Hematopoietic multipotent progenitor cell treated with erythropoietin and hydrocortisone succinate and interleukin-3 and kit ligand, for 4 days (in vitro differentiated cells): ENCODE data around the gene AHCTF1.

ENCODE experiments used
- DNase-seq: peaks from one replicate; pipeline ENCODE4 v3.0.0-alpha.2; 2015

AHCTF1 gene, protein sequence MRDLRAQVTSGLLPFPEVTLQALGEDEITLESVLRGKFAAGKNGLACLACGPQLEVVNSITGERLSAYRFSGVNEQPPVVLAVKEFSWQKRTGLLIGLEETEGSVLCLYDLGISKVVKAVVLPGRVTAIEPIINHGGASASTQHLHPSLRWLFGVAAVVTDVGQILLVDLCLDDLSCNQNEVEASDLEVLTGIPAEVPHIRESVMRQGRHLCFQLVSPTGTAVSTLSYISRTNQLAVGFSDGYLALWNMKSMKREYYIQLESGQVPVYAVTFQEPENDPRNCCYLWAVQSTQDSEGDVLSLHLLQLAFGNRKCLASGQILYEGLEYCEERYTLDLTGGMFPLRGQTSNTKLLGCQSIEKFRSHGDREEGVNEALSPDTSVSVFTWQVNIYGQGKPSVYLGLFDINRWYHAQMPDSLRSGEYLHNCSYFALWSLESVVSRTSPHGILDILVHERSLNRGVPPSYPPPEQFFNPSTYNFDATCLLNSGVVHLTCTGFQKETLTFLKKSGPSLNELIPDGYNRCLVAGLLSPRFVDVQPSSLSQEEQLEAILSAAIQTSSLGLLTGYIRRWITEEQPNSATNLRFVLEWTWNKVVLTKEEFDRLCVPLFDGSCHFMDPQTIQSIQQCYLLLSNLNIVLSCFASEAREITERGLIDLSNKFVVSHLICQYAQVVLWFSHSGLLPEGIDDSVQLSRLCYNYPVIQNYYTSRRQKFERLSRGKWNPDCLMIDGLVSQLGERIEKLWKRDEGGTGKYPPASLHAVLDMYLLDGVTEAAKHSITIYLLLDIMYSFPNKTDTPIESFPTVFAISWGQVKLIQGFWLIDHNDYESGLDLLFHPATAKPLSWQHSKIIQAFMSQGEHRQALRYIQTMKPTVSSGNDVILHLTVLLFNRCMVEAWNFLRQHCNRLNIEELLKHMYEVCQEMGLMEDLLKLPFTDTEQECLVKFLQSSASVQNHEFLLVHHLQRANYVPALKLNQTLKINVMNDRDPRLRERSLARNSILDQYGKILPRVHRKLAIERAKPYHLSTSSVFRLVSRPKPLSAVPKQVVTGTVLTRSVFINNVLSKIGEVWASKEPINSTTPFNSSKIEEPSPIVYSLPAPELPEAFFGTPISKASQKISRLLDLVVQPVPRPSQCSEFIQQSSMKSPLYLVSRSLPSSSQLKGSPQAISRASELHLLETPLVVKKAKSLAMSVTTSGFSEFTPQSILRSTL (N-terminal part only)

GRCh38 chr1:246931549-246932365, at the start of gene AHCTF1:
TSS of gene AHCTF1 (minus strand) at chr1:246931948. CDS start at chr1:246918370, 13,578 bp downstream.
- peak; percentile 99 for DNase-seq

DNA sequence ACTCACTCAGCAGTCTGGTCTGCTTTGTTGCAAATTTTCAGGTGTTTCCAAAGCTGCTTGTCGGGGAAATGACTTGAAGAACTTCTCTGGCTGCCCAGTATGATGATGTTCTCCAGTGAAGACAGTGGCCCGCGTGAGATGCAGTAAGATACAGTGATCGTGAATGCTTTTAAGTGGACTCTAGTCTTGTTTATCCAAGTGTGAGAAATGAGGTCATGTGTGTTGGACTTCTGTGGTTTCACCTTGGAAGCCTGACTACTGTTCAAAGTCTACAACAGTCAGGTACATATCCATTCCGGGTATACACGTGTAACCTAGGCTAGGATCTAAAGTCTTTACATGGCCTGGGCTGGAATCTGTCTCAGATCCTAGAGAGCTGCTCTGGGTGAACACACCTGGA, 47.0 kb upstream of the AHCTF1 start:
- no peak for DNase-seq

GRCh38 chr1:246978281-246978680, 46.5 kb upstream of the AHCTF1 start:
- DNase-seq = no peak

DNA sequence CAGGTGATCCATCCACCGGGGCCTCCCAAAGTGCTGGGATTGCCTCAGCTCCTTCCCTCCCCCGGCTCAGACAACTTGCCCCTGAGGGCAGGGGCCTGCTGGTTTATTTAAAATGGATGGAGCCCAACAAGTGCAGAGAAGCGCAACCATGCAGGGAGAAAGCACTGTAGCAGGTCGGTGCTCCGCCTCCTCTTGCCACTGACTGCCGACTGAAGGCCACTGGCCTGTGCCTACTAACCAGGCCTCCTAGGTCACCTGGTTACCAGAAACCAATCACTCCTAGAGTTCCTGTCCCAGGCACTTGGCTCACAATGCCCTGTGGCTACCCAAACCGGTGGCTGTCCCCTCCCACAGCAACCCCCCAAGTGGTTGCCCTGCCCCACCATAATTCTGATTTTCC, 40.2 kb upstream of the AHCTF1 start:
- DNase-seq = no peak

DNA sequence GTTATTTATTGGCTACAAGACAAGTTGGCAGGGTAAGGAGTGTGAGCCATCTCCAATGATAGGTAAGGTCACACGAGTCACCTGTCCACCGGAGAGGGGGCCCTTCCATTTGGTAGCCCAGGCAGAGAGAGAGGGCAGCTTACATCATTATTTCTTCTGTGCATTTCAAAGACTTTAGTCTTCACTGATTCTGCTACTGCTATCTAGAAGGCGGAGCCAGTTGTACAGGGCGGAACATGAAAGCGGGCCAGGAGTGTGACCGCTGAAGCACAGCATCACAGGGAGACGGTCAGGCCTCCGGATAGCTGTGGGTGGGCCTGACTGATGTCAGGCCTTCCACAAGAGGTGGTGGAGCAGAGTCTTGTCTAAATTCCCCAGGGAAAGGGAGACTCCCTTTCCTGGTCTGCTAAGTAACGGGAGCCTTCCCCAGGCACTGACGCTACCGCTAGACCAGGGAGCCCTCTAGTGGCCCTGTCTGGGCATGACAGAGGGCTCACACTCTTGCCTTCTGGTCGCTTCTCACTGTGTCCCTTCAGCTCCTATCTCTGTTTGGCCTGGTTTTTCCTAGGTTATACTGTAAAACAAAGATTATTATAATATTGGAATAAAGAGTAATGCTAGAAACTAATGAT, 39.5 kb upstream of the AHCTF1 start:
- DNase-seq = peak; percentile 71

GRCh38 chr1:246969621-246970020, 37.9 kb upstream of the AHCTF1 start:
- peak; percentile 24 for DNase-seq

DNA sequence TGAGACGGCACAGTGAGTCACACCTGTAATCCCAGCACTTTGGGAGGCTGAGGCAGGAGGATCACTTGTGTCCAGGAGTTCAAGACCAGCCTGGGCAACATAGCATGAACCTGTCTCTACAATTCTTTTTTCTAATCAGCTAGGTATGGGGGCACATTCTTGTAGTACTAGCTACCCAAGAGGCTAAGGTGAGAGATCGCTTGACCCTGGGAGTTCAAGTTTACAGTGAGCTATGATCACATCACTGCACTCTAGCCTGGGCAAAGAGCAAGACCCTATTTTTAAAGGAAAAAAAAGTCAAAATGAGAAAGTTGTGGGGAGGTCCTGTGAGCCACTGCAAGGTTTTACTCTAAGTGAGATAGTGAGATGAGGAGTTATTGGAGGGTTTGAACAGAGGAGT, 34.8 kb upstream of the AHCTF1 start:
- no peak for DNase-seq

DNA sequence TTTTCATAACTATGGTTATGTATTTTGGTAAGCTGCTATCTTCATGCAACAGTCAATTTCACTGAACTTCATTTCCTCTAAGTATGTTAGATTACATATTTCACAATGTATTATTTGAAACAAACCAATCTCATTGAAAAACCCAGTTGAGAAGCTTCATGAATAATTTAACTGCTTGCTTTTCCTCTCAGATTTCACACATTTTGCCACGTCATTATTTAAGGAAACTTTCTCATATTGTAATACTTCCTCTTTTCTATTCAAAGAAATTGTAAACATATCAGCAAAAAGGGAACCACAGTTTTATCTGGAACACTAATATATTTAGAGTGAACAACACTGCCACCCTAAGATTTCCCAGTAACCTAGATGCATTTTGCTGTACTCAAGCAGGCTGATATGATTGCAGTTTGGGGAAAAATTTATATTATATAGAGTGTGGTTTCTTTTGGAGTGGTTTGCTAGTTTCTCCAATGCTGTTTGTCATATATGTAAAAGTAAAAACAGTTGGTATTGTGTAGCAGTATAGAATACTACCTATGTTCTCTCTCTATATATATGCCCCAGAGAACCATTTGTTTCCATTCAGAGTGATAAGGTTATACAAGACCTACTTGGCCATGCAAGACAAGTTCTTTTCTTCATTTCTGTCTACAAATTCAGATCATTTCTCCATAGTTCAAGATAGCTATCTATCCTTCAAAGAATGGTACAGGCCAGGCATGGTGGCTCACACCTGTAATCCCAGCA, 28.4 kb upstream of the AHCTF1 start:
- peak; percentile 95 for DNase-seq

DNA sequence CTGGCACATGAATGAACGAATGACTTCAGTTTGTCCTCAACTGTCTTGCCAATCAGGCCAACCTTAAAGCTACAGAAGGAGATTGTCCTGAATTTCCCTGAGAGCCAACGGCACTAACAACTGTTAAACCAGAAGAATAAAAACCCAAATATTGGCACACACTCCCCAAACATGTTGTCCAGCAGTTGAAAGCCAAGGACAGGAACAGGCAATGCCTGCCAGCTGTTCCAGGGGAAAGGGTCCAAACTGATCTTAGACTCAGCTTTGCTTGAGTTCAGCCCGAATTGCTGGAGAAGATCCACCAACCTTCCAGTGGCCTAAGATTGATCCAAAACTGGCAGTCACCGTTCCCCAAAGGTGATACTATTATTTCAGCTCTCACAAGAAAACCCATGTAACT, 22.4 kb upstream of the AHCTF1 start:
- no peak for DNase-seq

DNA sequence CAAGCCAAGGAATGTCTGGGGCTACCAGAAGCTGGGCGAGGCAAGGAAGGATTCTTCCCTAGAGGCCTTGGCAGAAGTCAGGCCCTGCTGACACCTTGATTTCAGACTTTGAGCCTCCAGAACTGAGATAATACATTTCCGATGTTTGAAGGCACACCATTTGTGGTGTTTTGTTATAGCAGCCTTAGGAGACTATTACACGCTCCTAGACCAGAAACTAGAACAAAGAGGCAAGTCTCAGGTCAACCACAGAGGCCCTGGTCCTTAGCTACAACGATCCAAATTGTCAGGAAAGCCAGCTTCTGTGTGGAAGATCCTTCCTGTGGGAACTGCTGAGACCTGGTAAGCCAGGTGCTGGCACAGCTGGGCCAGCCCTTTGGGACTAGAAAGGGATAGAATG, 19.7 kb upstream of the AHCTF1 start:
- no peak for DNase-seq

GRCh38 chr1:246949956-246950355, 18.2 kb upstream of the AHCTF1 start:
- DNase-seq = no peak

DNA sequence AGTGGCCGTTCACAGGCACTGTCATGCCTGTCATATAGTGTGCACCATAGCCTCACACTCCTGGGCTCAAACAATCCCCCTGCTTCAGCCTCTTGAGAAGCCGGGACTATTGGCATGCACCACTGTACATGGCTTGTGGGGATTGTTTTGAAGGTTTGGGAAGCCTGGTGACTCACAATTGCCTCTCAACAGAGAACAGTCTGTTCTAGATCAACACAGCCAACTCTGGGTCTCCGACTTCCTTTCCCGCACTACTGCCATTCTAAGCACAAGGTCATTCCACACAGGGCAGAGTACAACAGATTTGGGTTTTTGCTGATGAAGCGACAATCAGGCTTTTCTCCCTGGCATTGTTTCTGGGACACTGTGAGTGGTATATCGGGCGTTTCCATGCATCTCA, 15.5 kb upstream of the AHCTF1 start:
- DNase-seq = no peak

DNA sequence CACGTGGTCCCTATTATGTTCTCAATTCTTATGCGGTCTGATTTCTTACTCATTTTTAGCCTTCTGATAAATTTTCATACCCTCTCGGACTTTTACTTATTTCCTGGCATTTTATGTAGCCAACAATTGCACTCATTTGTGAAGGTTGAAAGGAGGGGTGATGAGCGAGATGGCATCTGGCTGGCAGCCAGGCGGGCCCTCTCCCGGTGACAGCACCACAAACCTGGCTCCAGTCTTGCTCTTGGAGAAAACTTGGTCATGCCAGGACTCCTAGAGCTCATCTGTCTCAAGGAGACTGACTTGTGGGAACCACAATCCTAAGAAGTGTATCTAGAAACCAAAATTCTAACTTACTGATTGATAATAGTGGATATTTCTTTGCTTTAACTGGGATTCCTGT, 14.6 kb upstream of the AHCTF1 start:
- DNase-seq = no peak

DNA sequence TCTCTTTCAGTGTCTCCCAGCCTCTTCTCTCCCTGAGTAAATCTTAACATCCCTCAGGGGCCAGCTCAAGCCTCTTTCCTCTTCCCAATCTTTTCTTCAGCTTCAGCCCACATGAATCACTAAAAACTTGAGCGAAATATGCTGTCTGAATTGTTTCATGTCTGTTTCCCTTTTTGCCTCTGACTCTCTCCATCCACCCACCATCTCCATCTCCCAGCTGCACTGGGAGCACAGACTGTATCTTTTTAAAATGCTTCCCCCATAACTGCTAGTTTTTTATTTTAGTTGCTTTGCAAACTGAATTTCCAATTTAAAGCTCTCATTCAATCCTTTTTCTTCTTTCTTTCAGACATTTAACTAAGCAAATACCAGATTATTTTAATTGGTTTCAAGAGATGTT, 3.0 kb upstream of the AHCTF1 start:
- no peak for DNase-seq

DNA sequence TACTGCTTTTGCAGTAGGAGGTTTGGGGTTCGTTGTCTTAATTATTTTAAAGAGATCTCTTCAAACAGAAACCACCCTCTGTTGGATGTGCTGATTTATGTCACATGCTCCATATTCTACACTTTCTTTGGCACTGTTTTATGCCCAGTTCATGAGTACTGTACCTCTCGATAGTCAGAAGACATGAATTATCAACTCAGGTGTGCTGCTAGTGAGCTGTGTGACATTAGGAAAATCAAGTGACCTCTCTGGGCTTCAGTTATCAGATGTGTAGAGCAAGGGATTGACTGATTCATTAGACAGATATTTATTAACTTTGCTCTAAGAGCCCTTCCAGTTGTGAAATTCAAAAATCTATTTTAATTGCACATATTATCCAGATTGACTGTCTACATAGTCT, 2.1 kb upstream of the AHCTF1 start:
- no peak for DNase-seq

GRCh38 chr1:246932366-246932700, 585 bp upstream of the AHCTF1 start:
- no peak for DNase-seq

DNA sequence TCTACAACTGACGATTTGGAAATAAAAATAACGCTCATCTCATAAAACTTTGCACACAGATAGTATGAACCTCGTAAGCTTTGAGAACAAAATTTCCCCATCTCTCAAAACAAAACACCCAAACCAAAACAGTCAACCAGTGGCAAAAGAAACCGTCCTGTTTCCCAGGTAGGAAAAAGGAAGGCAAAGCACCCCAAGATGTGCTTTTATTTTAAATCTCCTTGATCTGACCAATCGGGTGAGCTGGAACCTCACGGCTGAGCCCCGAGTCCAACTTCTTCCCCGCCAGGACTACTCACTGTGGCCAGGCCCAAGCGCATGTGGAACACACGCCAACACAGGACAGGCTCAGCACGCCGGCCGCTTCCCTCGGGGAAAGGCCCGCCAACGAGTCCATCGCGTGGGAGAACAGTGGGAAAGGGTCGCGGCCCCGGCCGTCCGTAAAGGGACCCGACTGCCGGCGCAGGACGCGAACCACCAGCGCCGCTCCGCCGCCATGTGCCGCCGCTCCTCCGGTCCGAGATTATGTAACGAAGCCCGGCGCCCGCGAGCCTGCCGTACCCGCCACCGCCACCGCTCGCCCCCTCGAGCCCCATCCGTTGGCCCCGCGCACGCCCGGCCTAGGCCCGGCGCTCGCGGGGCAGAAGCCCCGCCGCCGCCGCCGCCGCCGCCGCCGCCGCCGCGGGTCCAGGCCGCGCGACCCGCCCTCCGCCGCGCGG, 759 bp downstream of the AHCTF1 start:
- DNase-seq = peak; percentile 80

DNA sequence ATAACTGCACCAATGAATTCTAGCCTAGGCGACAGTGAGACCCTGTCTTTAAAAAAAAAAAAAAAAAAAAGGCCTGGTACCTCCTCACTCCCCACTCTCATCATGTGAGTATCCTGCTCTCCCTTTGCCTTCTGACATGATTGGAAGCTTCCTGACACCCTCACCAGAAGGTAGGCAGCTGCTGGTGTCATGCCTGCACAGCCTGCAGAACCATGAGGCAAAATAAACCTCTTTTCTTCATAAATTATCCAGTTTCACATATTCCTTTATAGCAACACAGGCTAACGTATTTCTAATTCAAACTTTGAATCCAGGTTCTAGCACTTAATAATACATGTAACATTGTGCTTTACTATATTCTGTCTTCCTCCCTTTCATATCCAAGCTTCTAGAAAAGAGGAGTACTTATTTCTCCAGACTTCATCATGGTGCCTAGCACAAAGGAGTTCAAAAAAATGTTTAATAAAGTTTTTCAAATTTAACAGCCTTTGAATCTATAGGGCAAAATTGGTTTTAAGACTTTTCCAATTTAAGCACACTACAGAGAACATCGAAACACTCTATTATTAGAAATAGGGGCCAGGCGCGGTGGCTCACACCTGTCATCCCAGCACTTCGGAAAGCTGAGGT, 5.6 kb downstream of the AHCTF1 start:
- DNase-seq = no peak

GRCh38 chr1:246923900-246924299, 7.8 kb downstream of the AHCTF1 start:
- DNase-seq = no peak

DNA sequence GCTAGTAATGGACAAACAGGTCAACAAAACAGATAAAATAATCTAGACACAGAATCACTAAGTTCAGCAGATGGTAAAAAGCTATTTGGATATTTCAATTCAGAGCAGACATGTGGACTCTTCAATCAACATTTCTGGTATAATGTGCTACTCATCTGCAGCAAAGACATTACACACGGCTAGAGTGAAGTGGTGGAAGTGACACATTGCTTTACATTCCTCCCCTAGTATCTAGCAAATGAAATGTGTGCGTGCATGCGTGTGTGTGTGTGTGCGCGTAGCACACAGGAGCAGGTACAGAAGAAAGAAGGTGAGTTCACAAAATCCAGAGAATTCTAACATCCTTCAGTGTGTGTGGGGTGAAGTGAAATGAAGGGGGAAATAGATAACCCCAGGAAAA, 8.3 kb downstream of the AHCTF1 start:
- no peak for DNase-seq
